HepG2 (cell line): ENCODE data around the gene CCND1. TPM values are rescaled to one million over a fixed set of nuclear protein-coding genes. Genes with fewer than 3 reads are reported as not detected.

Source experiments
- AKNA ChIP-seq: sonication (generic); formaldehyde crosslinking; IDR thresholded peaks from 2 replicates; pipeline ENCODE4 v1.4.0; 2020; ENCODE audit warnings: missing genetic modification reagents, borderline replicate concordance
- ARID2 ChIP-seq: sonication (generic); formaldehyde crosslinking; IDR thresholded peaks from 2 replicates; pipeline ENCODE4 v1.8.1; 2022; ENCODE audit warnings: mild to moderate bottlenecking, missing genetic modification reagents, borderline replicate concordance
- HHEX ChIP-seq: IDR thresholded peaks from 2 replicates; pipeline ENCODE4 v1.6.1; 2016; ENCODE audit warnings: control low read depth
- HNF4A ChIP-seq: sonication (generic); formaldehyde crosslinking; IDR thresholded peaks from 2 replicates; pipeline ENCODE4 v1.4.0; 2020; ENCODE audit warnings: missing genetic modification reagents
- HNRNPLL ChIP-seq: fragments of 200-400 bp; formaldehyde crosslinking; IDR thresholded peaks from 2 replicates; pipeline ENCODE4 v1.6.1; 2017; ENCODE audit warnings: mild to moderate bottlenecking, low read depth, low read length; ENCODE audit not compliant: poor library complexity, severe bottlenecking
- ISL2 ChIP-seq: sonication (generic); formaldehyde crosslinking; IDR thresholded peaks from 2 replicates; pipeline ENCODE4 v1.5.0; 2020; ENCODE audit warnings: missing genetic modification reagents
- MBD4 ChIP-seq: IDR thresholded peaks from 2 replicates; pipeline ENCODE4 v1.6.1; 2012; ENCODE audit warnings: low read length, inconsistent platforms, borderline replicate concordance
- NAIF1 ChIP-seq: sonication (generic); formaldehyde crosslinking; IDR thresholded peaks from 2 replicates; pipeline ENCODE4 v1.5.0; 2020; ENCODE audit warnings: mild to moderate bottlenecking, missing genetic modification reagents, borderline replicate concordance
- NR2F2 ChIP-seq: IDR thresholded peaks from 2 replicates; pipeline ENCODE4 v1.6.1; 2012; ENCODE audit warnings: low read depth, inconsistent platforms, borderline replicate concordance
- POGZ ChIP-seq: sonication (generic); formaldehyde crosslinking; IDR thresholded peaks from 2 replicates; pipeline ENCODE4 v1.4.0; 2020; ENCODE audit warnings: mild to moderate bottlenecking, missing genetic modification reagents
- PREB ChIP-seq: sonication (generic); formaldehyde crosslinking; IDR thresholded peaks from 2 replicates; pipeline ENCODE4 v1.4.0; 2020; ENCODE audit warnings: missing genetic modification reagents
- SIX1 ChIP-seq: sonication (generic); formaldehyde crosslinking; IDR thresholded peaks from 2 replicates; pipeline ENCODE4 v1.4.0; 2020; ENCODE audit warnings: missing genetic modification reagents, borderline replicate concordance
- SOX6 ChIP-seq, 2 experiments: fragments of 450-650 bp in 1 of 2; sonication (generic) in 1 of 2; formaldehyde crosslinking in 1 of 2; IDR thresholded peaks; 2 replicates each; pipeline versions ENCODE4 v1.4.0 to v1.6.1; 2017 to 2020; ENCODE audit warnings: antibody characterized with exemption in 1 of 2, mild to moderate bottlenecking in 1 of 2, missing genetic modification reagents in 1 of 2
- SP4 ChIP-seq: sonication (generic); formaldehyde crosslinking; IDR thresholded peaks from 2 replicates; pipeline ENCODE4 v1.8.1; 2023; ENCODE audit warnings: mild to moderate bottlenecking, missing genetic modification reagents
- TOPORS ChIP-seq: sonication (generic); formaldehyde crosslinking; IDR thresholded peaks from 2 replicates; pipeline ENCODE4 v1.8.0; 2023; ENCODE audit warnings: mild to moderate bottlenecking, missing genetic modification reagents
- ZKSCAN5 ChIP-seq: sonication (generic); formaldehyde crosslinking; IDR thresholded peaks from 2 replicates; pipeline ENCODE4 v1.5.1; 2020; ENCODE audit warnings: mild to moderate bottlenecking, missing genetic modification reagents
- ZMYM4 ChIP-seq: sonication (generic); formaldehyde crosslinking; IDR thresholded peaks from 2 replicates; pipeline ENCODE4 v1.8.1; 2023; ENCODE audit warnings: mild to moderate bottlenecking, missing genetic modification reagents
- ZNF552 ChIP-seq: sonication (generic); formaldehyde crosslinking; IDR thresholded peaks from 2 replicates; pipeline ENCODE4 v1.9.0; 2022; ENCODE audit warnings: missing genetic modification reagents, mild to moderate bottlenecking, borderline replicate concordance
- ZNF83 ChIP-seq: sonication (generic); formaldehyde crosslinking; IDR thresholded peaks from 2 replicates; pipeline ENCODE4 v1.4.0; 2020; ENCODE audit warnings: missing genetic modification reagents, mild to moderate bottlenecking, borderline replicate concordance
- polyA plus RNA-seq, 8 experiments: library from polyadenylated mRNA; depleted of rRNA in 3 of 8; stranded (reverse) in 7 of 8; unstranded in 1 of 8; fragments of >200 nt; fragmentation: Illumina TruSeq in 4 of 8; extraction: Trizol in 4 of 8; gene quantifications; 2 replicates each; pipeline versions ENCODE4 v1.2.1 to v1.2.3, GENCODE V29; 2011 to 2016; ENCODE audit warnings: low read depth in 4 of 8, missing spikeins in 1 of 8, mixed read lengths in 1 of 8; ENCODE audit not compliant: insufficient read depth in 1 of 8
- total RNA-seq, 5 experiments: library from RNA; depleted of rRNA; stranded (reverse); fragments of >200 nt; fragmentation: Illumina TruSeq; extraction: Trizol; gene quantifications; 2 replicates each; pipeline ENCODE4 v1.2.3, GENCODE V29; 2016; ENCODE audit warnings: low read depth in 1 of 5
- TF ChIP-seq, protein P1 (sequence below): sonication (generic); formaldehyde crosslinking; conservative IDR thresholded peaks from 2 replicates; pipeline ENCODE4 v1.8.0; 2022; ENCODE audit warnings: missing genetic modification reagents
- TF ChIP-seq, protein P2 (sequence below): sonication (generic); formaldehyde crosslinking; IDR thresholded peaks from 2 replicates; pipeline ENCODE4 v1.8.1; 2023; ENCODE audit warnings: missing genetic modification reagents, mild to moderate bottlenecking, borderline replicate concordance

CCND1 gene
- total and polyA plus RNA-seq, 2 of the 13 experiments (the other 11 are each of a cell fraction or from before 2014, with no cell fraction given) = 107 to 136 TPM

DNA sequence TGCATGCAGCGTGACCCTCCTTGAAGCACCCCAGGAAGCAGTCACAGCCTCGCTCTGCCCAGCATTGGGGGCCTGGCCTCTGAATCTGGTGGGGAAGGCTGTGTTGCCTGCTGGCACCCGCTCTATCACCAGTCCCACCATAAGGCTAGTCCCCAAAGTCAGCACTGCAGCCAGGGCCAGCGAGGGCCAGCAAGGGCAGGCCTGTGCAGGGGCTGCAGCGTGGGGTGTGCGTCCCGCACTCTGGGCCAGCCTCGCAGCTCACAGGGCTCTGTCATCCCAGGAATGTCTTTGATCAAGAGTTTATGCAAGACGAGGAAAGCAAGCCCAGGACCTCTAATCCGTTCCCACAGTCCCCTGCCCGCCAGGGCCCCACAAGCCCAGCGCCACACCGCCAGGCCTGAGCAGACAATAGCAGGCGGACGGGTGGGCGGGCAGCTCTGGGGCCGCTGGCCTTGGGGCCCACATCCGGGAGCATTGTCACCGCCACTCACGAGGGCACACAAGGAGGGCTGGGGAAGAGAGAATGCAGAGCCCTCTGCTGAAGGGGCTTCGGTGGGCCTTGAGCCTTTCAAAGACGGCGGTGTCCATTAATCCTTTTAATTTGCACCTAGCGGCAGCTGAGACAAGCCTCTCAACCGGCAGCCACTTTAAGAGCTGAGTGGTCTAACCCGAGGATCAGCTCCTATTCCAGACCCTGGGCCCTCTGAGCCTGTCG, 17.1 kb downstream of the CCND1 start (continued):
- TF ChIP-seq ARID2 (CRISPR knock-in tag) = peak; percentile 88; the same call in 1 of the 2 replicates
- no peak for TF ChIP-seq NR2F2
- 0 out of 2 replicates have a peak, but pooled peaks have one; percentile 55 for TF ChIP-seq AKNA (CRISPR knock-in tag)
- TF ChIP-seq HHEX (CRISPR knock-in tag) = 0 out of 2 replicates have a peak, but pooled peaks have one; percentile 29
- peak; percentile 58; the same call in 1 of the 2 replicates for TF ChIP-seq SP4 (CRISPR knock-in tag)
- TF ChIP-seq SIX1 = peak; percentile 65; the same call in 1 of the 2 replicates
- TF ChIP-seq, protein P1, sequence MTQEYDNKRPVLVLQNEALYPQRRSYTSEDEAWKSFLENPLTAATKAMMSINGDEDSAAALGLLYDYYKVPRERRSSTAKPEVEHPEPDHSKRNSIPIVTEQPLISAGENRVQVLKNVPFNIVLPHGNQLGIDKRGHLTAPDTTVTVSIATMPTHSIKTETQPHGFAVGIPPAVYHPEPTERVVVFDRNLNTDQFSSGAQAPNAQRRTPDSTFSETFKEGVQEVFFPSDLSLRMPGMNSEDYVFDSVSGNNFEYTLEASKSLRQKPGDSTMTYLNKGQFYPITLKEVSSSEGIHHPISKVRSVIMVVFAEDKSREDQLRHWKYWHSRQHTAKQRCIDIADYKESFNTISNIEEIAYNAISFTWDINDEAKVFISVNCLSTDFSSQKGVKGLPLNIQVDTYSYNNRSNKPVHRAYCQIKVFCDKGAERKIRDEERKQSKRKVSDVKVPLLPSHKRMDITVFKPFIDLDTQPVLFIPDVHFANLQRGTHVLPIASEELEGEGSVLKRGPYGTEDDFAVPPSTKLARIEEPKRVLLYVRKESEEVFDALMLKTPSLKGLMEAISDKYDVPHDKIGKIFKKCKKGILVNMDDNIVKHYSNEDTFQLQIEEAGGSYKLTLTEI (CRISPR knock-in tag) = no peak
- TF ChIP-seq, protein P2, sequence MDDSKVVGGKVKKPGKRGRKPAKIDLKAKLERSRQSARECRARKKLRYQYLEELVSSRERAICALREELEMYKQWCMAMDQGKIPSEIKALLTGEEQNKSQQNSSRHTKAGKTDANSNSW (CRISPR knock-in tag) = no peak
- peak; percentile 54 for TF ChIP-seq ZMYM4 (CRISPR knock-in tag)
- TF ChIP-seq NAIF1 = no peak; the same call in 1 of the 2 replicates
- no peak for TF ChIP-seq PREB (CRISPR knock-in tag)
- TF ChIP-seq SOX6 (IDR thresholded peaks at IDR 0.05) = no peak
- peak; percentile 100 for TF ChIP-seq SOX6 (CRISPR knock-in tag; IDR thresholded peaks at IDR 0.05)
- TF ChIP-seq TOPORS (CRISPR knock-in tag) = no peak
- peak; percentile 72; the same call in 1 of the 2 replicates for TF ChIP-seq HNF4A (CRISPR knock-in tag)
- TF ChIP-seq MBD4 = no peak
- TF ChIP-seq ZKSCAN5 = no peak
- TF ChIP-seq ZNF552 (CRISPR knock-in tag) = peak; percentile 86; the same call in 1 of the 2 replicates
- no peak for TF ChIP-seq ZNF83 (CRISPR knock-in tag)
- TF ChIP-seq POGZ (CRISPR knock-in tag) = peak; percentile 48
- TF ChIP-seq ISL2 = peak; percentile 86
- peak; percentile 31 for TF ChIP-seq HNRNPLL
